NCI-H2227 treated with DMSO at 0.1 percent for 48 hours (cell line): ENCODE results near the gene ENPP1.

Source experiments
- DNase-seq: peaks from one replicate; lab custom pipeline; 2025; lab: John Stamatoyannopoulos, UW

Gene ENPP1

GRCh38 chr6:131807644-131808459, at the start of gene ENPP1:
TSS of gene ENPP1 (plus strand) at chr6:131808020. CDS start at chr6:131808036, 16 bp downstream.
- no peak for DNase-seq

GRCh38 chr6:131758920-131759319, 48.9 kb upstream of the ENPP1 start:
- no peak for DNase-seq

DNA sequence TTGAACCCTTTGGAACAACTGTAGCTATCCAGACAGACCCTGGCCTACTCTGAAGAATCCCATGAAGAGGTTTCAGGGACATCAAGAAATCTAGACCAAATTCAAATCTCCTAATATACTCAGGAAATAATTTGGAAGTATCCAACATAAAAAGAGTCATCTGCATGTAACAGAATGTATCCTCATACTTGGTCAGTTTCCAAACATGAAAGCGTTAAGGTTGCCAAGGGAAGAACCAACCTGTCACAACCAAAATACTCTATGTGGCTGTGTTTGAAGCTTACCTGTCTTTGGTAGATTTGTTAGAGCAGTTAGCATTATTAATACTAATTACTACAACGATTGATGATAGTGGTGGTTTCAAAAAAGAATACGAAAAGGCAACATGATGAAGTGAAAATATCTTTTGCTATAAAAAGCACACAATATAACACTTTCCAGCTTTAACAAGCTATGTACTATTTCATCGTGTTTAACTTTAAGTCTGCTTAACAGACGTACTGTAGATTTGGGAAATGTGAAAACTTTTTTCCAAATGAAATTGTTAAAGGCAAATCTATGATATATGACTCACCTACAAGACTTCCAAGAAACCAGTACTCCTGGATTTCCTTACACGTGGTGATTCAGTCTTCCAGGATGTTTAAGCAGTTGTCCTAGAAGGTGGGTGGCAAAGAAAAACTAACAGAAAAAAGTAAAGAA, 46.6 kb upstream of the ENPP1 start:
- DNase-seq: no peak

DNA sequence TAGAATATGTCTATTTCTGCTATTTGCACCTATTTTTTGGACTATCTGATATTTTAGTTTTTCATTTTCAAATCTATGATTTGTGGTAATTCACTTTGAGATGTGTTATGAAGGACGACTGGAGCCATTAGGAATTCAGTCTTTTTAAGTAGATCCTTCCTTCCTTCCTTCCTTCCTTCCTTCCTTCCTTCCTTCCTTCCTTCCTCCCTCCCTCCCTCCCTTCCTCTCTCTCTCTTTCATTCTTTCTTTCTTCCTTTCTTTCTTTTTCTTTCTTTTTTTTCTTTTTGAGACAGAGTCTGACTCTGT, 46.1 kb upstream of the ENPP1 start:
- no peak for DNase-seq

DNA sequence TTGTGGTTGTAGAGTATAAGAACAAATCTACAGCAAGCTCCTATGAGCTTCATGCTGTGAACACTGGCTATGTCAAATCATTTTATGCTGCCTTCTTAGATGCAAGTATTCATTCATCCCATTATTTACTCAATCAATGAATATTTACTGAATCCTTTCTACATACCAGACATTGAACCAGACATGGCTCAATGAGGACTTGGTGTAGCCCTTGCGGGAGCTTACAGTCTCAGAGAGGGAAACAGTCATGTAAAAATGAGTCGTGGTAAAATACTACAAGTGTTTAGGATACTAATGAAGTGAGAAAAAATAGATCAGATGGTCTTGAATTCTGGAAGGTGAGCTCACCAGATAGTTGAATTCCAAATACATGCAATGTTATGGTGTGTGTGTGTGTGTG, 44.8 kb upstream of the ENPP1 start:
- DNase-seq: no peak

- no peak for DNase-seq
Observed at GRCh38 chr6:131763749-131764148, 44.1 kb upstream of the ENPP1 start.

- DNase-seq: no peak
Observed at GRCh38 chr6:131764350-131764749, 43.5 kb upstream of the ENPP1 start.

DNA sequence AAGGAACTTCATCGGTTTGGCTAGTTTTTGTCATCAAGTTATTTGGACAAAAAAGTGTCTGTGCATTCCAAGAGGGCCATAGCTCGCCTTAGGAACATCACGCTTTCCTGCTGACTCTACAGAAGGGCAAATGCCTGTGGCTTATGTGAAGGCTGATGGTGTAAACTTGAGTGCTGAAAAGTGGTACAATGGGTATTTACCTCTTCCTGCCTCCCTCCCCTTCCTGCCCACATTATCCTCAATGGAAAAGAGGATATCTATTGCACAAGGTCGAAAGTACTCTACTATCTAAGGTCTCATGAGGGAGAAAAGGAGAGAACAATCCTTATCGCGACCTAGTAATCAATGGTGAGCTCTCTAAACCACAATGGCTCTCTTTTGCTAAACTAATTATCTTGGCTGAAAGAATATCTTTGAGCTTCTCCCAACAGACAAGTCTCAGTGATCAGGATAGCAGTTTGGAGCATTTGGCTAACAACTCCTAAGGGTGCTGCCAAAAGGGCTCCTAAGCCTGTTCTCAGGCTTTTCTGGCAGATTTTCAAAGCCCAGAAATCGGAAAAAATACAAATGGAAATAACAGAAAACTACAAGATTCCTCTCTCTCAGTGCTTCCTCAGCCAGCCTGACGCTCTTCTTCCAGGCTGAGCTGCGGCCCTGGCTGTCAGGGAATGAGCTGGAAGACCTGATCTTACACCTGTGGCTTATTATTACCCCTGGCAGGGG, 42.6 kb upstream of the ENPP1 start:
- DNase-seq: no peak

- no peak for DNase-seq
Observed at GRCh38 chr6:131765804-131766135, 42.0 kb upstream of the ENPP1 start.

DNA sequence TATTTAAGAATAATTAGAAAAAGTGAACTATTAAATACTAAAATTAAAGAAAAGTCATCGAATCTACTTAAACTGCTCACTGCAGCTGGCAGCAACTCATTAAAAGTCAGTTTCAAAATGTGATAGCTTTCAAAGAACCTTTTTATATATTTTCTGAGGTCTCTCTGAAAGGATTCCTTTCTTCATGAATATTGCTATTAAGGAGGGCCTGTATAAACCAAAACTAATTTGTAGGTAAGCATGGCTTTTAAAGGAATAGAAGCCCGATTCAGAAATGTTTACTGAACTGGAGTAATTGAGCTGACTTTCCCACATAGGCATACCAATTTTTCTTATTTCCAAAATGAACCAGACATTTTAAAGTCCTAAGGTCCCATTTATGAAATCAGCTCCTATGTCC, 41.2 kb upstream of the ENPP1 start:
- DNase-seq: no peak

DNA sequence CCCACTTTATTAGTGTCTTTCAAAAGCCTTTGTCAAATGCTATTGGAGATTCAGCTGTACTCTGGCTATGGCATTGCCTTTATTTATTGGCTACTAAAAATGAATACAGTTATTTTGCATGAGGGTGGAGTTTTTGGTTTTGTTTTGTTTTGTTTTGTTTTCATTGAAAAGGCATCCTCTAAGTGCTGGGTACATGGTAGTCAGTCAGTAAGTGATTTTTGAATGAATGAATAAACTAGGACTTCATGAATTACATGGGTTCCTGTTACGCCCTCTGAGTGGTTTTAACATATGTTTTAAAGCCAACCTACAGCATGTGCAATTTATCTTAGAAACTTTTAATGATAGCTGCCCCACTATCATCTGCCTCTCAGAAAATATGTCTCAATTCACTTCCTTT, 38.9 kb upstream of the ENPP1 start:
- no peak for DNase-seq

GRCh38 chr6:131769385-131770141, 38.3 kb upstream of the ENPP1 start:
- DNase-seq: no peak

DNA sequence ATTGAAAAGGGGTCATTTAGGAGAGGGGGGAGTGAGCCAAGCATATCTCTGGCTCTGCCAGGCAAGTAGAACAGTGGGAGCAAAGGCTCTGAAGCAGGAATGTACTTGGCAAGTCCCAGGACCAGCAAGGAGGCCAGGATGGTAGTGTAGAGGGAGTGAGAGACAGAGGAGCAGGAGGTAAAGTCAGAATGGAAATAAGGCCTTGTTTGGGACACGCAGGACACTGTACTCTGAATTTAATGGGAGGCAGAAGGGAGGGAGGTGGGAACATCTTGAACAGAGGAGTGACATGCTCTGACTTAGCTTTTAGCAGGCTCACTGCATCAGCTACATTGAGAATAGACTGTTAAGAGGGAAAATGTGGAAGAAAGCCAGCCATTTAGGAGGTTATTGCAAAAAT, 37.0 kb upstream of the ENPP1 start:
- no peak for DNase-seq

- no peak for DNase-seq
Observed at GRCh38 chr6:131773284-131773950, 34.4 kb upstream of the ENPP1 start.

DNA sequence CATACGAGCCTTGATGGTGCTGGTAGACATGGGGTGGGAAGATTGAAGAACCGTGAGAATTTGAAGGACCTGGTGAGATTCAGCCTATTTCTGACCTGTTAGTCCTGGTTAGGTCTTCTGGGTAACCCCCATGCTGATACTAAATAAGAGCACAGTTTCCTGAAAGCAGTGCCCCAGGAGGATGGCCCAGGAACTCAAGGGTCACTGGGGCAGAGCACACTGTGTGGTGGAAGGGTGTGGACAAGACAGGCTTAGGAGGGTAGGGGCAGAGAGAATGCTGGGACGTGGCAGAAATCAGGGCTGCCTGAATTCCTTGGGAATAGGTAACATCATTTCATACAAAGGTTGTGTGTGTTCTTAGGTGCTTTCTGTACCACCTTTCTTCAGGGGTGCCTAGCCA, 31.9 kb upstream of the ENPP1 start:
- no peak for DNase-seq

- no peak for DNase-seq
Observed at GRCh38 chr6:131776985-131777384, 30.8 kb upstream of the ENPP1 start.

DNA sequence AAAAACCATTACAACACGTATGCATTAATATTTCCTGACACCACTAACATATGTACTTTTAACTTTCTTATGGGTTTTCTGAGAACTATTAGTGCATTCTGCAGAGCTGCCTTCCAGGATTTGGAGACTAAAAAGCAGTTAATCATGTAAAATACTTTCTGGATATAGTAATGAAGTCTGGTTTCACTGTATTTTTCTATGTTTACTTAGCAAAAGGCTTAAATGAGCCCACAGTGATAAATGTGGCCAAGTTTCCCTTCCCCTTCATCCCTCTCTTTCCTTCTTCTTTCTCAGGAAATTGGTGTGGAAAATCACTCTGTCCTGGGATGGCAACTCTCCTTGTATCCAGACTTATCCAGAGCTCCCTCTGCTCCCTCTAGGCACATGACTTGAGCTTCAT, 29.7 kb upstream of the ENPP1 start:
- no peak for DNase-seq

DNA sequence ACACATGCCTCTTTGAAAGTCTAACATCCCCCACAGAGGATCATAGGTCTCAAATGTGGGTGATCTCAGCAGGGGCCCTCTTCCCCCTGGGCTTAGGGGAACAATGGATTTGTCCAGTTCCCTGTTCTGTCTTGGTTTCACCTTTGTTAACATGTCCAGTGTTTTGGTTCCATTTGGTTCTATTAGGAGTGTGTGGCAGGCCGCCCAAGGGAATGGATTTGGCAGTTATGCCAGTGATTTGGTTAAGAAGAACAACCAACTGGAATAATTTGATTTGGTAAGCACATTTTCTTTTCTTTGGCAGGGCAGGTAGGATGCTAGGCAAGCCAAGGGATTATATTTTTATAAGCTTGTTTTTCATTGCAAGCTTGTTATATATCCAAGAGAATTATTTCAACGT, 28.5 kb upstream of the ENPP1 start:
- DNase-seq: no peak

DNA sequence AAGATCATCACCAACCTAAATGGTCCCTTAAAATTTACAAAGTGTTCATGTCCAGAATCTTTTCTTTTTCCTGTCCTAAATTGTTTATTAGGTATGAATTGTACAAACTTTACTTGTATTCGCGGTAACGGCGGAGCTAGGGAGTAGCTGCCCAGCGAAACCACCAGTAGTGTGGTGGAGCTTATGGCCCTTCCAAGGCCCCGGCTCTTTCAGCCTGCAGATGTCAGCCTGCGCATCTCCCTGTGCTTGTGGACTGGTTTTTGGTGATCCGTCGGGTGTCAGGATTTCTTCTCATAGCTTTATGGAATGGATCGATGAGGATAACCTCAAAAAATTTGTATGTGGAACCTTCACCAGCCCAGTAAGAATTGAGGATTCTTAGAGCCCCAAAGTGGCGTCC, 27.2 kb upstream of the ENPP1 start:
- DNase-seq: no peak

DNA sequence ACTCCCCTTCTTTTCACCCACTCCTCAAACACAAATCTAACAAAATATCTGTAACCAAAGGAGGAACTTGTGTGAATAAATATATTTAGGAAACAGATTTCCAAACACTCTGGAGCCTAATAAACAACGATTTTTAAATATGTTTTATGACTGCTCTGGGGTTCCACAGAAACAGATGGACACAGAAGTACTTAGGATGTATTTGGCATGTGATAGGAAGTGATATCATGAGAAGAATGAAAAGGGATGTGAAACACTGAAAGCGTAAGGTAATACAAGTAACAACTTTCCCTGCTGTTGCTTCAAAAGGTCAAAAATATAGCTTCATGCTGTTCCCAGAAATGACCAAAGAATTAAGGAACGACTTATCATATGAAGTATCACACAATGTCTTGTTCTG, 26.1 kb upstream of the ENPP1 start:
- DNase-seq: no peak

DNA sequence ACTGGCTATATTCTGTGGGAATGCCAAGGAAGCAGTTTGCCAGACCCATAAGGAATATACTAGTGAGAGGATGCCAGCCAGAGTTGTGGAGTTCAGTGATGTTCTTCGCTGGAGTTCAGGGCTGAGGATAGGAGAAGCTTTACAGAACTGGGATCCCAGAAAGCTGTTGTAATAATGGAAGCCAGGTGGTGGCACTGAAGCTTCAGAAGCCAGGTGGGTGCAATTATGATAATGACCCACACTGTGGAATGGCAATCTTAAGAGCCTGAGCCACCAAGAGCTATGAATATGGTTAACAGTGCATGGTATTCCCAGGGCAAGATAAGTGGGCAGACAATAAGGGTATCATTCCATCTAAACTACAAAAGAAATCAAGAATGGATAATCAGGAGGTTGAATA, 25.1 kb upstream of the ENPP1 start:
- no peak for DNase-seq

GRCh38 chr6:131784561-131784960, 23.3 kb upstream of the ENPP1 start:
- DNase-seq: no peak
